GM23248 (cell line): ENCODE data around the gene BHLHE40. TPM values are rescaled to one million over a fixed set of nuclear protein-coding genes. Genes with fewer than 3 reads are reported as not detected.
A peak's percentile ranks its signal among the peaks of the same experiment; 100 is the strongest.

Experiments
- DNase-seq: peaks from one replicate; pipeline ENCODE4 v3.0.0-alpha.2; 2015
- H2AFZ ChIP-seq: fragments of 200-600 bp; sonication (generic); 2 replicates; pipeline ENCODE4 v1.6.1; 2016; ENCODE audit warnings: antibody characterized with exemption
- H3F3A ChIP-seq: fragments of 200-600 bp; sonication (generic); 2 replicates; pipeline ENCODE4 v1.6.1; 2016; ENCODE audit warnings: mild to moderate bottlenecking, antibody characterized with exemption, mixed run types; ENCODE audit not compliant: insufficient read depth
- H3K27ac ChIP-seq: fragments of 200-600 bp; sonication (generic); 2 replicates; pipeline ENCODE4 v1.5.1; 2016; ENCODE audit warnings: mild to moderate bottlenecking
- H3K27me3 ChIP-seq: fragments of 200-600 bp; sonication (generic); replicated peaks from 2 replicates; pipeline ENCODE4 v1.6.1; 2016; ENCODE audit warnings: mild to moderate bottlenecking; ENCODE audit not compliant: insufficient read depth
- H3K36me3 ChIP-seq: fragments of 200-600 bp; sonication (generic); 2 replicates; pipeline ENCODE4 v1.6.1; 2016; ENCODE audit warnings: low read depth, mild to moderate bottlenecking
- H3K4me1 ChIP-seq: fragments of 200-600 bp; sonication (generic); 2 replicates; pipeline ENCODE4 v1.6.1; 2016; ENCODE audit warnings: mild to moderate bottlenecking; ENCODE audit not compliant: insufficient read depth
- H3K4me2 ChIP-seq: fragments of 200-600 bp; sonication (generic); one replicate; pipeline ENCODE4 v1.6.1; 2016; ENCODE audit warnings: mild to moderate bottlenecking; ENCODE audit not compliant: unreplicated experiment
- H3K4me3 ChIP-seq: fragments of 200-600 bp; sonication (generic); 2 replicates; pipeline ENCODE4 v1.5.1; 2016; ENCODE audit warnings: mild to moderate bottlenecking
- H3K79me2 ChIP-seq: fragments of 200-600 bp; sonication (generic); 2 replicates; pipeline ENCODE4 v1.6.1; 2016; ENCODE audit warnings: mild to moderate bottlenecking; ENCODE audit not compliant: insufficient read depth
- H3K9ac ChIP-seq: fragments of 200-600 bp; sonication (generic); 2 replicates; pipeline ENCODE4 v1.6.1; 2016; ENCODE audit warnings: mild to moderate bottlenecking
- H3K9me2 ChIP-seq: fragments of 200-600 bp; sonication (generic); 2 replicates; pipeline ENCODE4 v1.6.1; 2016; ENCODE audit warnings: mixed run types, mild to moderate bottlenecking, moderate library complexity; ENCODE audit not compliant: insufficient read depth
- H3K9me3 ChIP-seq: fragments of 200-600 bp; sonication (generic); one replicate; pipeline ENCODE4 v1.6.1; 2017; ENCODE audit warnings: low read depth
- H4K20me1 ChIP-seq: fragments of 200-600 bp; sonication (generic); 2 replicates; pipeline ENCODE4 v1.6.0; 2016; ENCODE audit not compliant: insufficient read depth
- EZH2 ChIP-seq: fragments of 200-600 bp; sonication (generic); IDR thresholded peaks from 2 replicates; pipeline ENCODE4 v1.6.1; 2018; ENCODE audit warnings: antibody characterized with exemption, mild to moderate bottlenecking; ENCODE audit not compliant: insufficient read depth, poor library complexity, severe bottlenecking
- EZH2phosphoT487 ChIP-seq: fragments of 200-600 bp; sonication (generic); IDR thresholded peaks from 2 replicates; pipeline ENCODE4 v1.6.1; 2018; ENCODE audit warnings: antibody characterized with exemption, moderate library complexity, mild to moderate bottlenecking, low read depth; ENCODE audit not compliant: insufficient read depth
- WGBS, 2 experiments: methylation state at CpG; one replicate each; pipeline ENCODE4 v1.1.6; 2015 to 2017; ENCODE audit warnings: low lambda C conversion rate in 2 of 2, low coverage in 1 of 2; ENCODE audit errors: missing lambda C conversion rate in 2 of 2; 5-methylcytosine and 5-hydroxymethylcytosine counted together
- in situ Hi-C: fragments of 300-500 bp; cut with MboI; formaldehyde crosslinking; loops from 2 replicates; pipeline ENCODE4 v1.15.0; 2020
- polyA plus RNA-seq: library from polyadenylated mRNA; unstranded; fragments of >200 nt; fragmentation: Nextera tagmentation; extraction: Ambion mirVana; gene quantifications from 2 replicates; pipeline ENCODE4 v1.2.1, GENCODE V29; 2016
- total RNA-seq: library from RNA; depleted of rRNA; stranded (reverse); fragments of >200 nt; shearing (Covaris generic); gene quantifications from 2 replicates; pipeline ENCODE4 v1.2.3, GENCODE V29; 2014

The BHLHE40 gene
- total and polyA plus RNA-seq, 2 experiments from 2014 or later: 33.9 to 42.9 TPM

- 56 to 65% methylated on average over 2 of the region's 2 CpGs for WGBS, 2 experiments
- Histone ChIP-seq H3K36me3 (no peaks in the 10 kb centered on the region), H3F3A (no peaks in the 10 kb centered on the region), H2AFZ (no peak overlapping the region), H3K4me3 (no peak overlapping the region), H3K27ac (no peak overlapping the region), H3K27me3 (no peaks in the 10 kb centered on the region), H3K9me3 (no peaks in the 10 kb centered on the region), H3K79me2 (no peaks in the 10 kb centered on the region), H4K20me1 (no peaks in the 10 kb centered on the region), H3K9me2 (no peaks in the 10 kb centered on the region), H3K4me2 (no peak overlapping the region), H3K9ac (no peak overlapping the region), H3K4me1 (0 out of 2 replicates have a peak, but pooled peaks cover 6% of the 10 kb centered on the region)
- no peak for DNase-seq
- in situ Hi-C loops: no loop called here
- TF ChIP-seq EZH2phosphoT487 (no peak), EZH2 (no peak)
Measured at GRCh38 chr3:4949659-4950058, 29.6 kb upstream of the BHLHE40 start.

- Histone ChIP-seq H4K20me1 (no peaks in the 10 kb centered on the region), H3K9ac (no peak overlapping the region), H3K9me2 (no peaks in the 10 kb centered on the region), H3K27ac (no peak overlapping the region), H3K36me3 (no peaks in the 10 kb centered on the region), H3K4me1 (0 out of 2 replicates have a peak, but pooled peaks cover 6% of the 10 kb centered on the region), H3K27me3 (no peaks in the 10 kb centered on the region), H2AFZ (no peak overlapping the region), H3F3A (no peaks in the 10 kb centered on the region), H3K4me3 (no peak overlapping the region), H3K9me3 (no peaks in the 10 kb centered on the region), H3K79me2 (no peaks in the 10 kb centered on the region), H3K4me2 (no peak overlapping the region)
- no peak for TF ChIP-seq EZH2phosphoT487
- TF ChIP-seq EZH2: no peak
- in situ Hi-C loops: no loop called here
- DNase-seq: no peak
- WGBS, 2 experiments: 83 to 86% methylated on average over 4 of the region's 4 CpGs
Measured at GRCh38 chr3:4950351-4950784, 28.9 kb upstream of the BHLHE40 start.

DNA sequence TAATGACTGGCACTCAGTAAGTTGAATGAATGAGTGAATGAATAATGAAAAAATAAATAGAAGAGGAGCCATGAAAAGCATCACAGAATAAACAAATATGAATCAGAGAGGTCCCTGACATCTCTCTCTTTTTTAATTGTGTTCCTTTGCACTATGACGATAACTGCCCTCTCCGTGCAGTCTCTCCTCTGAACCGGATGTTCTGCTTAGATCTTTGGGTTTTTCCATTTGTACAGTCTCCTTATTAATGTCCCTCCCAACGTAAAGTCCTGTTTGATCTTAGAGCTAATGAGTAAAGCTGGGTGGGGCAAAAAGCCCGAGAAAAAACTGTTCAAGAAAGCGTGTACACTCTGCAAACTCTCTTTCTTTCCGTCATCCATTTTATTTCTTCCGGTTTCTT, 28.3 kb upstream of the BHLHE40 start:
- Histone ChIP-seq H3K27ac (no peak overlapping the region), H3K9ac (no peak overlapping the region), H3K79me2 (no peaks in the 10 kb centered on the region), H3F3A (no peaks in the 10 kb centered on the region), H3K9me3 (no peaks in the 10 kb centered on the region), H3K4me3 (no peak overlapping the region), H3K4me1 (0 out of 2 replicates have a peak, but pooled peaks cover 6% of the 10 kb centered on the region), H3K9me2 (no peaks in the 10 kb centered on the region), H2AFZ (no peak overlapping the region), H3K27me3 (no peaks in the 10 kb centered on the region), H3K4me2 (no peak overlapping the region), H3K36me3 (no peaks in the 10 kb centered on the region), H4K20me1 (no peaks in the 10 kb centered on the region)
- DNase-seq: no peak
- TF ChIP-seq EZH2phosphoT487: no peak
- no peak for TF ChIP-seq EZH2
- 87 to 93% methylated on average over 8 of the region's 8 CpGs for WGBS, 2 experiments
- in situ Hi-C loops: no loop called here

DNA sequence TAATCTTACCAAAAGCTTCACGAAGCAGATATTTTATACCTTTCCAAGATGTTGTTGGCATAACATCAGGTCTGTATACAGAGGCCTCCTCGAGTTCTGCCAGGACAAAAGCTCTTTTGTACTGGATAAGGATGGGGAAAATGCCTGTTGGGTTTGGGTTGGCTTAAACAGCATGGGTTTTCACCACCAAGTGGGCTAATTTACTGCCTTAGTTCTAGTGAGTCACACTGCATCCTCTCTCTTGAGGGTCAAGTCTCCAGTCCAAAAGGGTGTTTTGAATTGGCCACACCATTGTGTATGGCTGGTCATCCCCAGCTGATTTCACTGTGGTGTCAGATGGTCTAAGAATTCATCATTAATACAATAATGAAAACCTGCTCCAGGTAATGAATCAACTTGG, 26.1 kb upstream of the BHLHE40 start:
- Histone ChIP-seq H3F3A (no peaks in the 10 kb centered on the region), H3K79me2 (no peaks in the 10 kb centered on the region), H3K36me3 (no peaks in the 10 kb centered on the region), H3K27ac (no peak overlapping the region), H3K4me1 (0 out of 2 replicates have a peak, but pooled peaks cover 6% of the 10 kb centered on the region), H3K4me3 (no peak overlapping the region), H3K27me3 (no peaks in the 10 kb centered on the region), H3K4me2 (no peak overlapping the region), H3K9me2 (no peaks in the 10 kb centered on the region), H3K9ac (no peak overlapping the region), H3K9me3 (no peaks in the 10 kb centered on the region), H2AFZ (no peak overlapping the region), H4K20me1 (no peaks in the 10 kb centered on the region)
- TF ChIP-seq EZH2phosphoT487 (no peak), EZH2 (no peak)
- in situ Hi-C loops: no loop called here
- 44 to 82% methylated on average over 2 of the region's 2 CpGs for WGBS, 2 experiments
- DNase-seq: peak; percentile 16
